NCI-H2029 (cell line): Measurements from ENCODE around the gene PSMA2.
A peak's percentile ranks its signal among the peaks of the same experiment; 100 is the strongest.

Experiments
- DNase-seq: peaks from one replicate; lab custom pipeline; 2025; lab: John Stamatoyannopoulos, UW

The PSMA2 gene

DNA sequence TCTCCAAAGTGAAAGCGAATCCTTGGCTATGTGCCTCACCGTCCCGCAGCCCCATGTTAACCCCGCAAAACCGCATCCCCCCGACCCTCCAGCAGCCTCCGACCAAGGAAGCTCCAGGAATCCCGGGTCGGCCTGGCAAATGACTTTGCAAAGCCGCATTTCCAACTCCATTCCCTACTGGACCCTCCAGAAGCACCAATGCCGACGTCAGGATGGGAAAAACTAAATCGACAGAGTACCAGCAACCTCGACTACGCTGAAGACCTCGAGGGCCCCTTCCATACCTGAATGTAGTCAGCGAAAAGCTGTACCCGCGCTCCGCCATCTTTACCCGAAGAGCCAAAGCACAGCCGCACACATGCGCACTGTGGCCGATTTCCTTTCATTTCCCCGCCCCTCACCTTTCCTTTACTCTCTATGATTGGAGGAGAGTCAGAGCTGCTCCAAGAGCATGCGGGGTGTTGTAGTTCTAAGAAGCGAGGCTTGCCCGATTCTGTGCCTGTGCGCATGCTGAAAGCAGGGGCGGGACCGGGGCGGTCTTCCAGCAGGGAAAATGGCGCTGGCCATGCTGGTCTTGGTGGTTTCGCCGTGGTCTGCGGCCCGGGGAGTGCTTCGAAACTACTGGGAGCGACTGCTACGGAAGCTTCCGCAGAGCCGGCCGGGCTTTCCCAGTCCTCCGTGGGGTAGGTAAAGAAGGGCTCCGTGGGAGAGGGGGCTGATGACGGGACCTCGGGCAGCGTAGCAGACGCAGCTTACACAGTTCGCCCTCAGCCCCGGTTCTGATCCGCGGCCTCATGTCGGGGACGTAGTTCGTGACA, at the start of gene PSMA2, which contains the start of gene MRPL32:
TSS of gene PSMA2 (minus strand) at position 341 of the 818 bp plus-strand sequence. CDS start at position 325, 16 bp downstream.
TSS of gene MRPL32 (plus strand) at position 543 of the 818 bp plus-strand sequence. CDS start at position 554, 11 bp downstream.
- DNase-seq: peak; percentile 98

DNA sequence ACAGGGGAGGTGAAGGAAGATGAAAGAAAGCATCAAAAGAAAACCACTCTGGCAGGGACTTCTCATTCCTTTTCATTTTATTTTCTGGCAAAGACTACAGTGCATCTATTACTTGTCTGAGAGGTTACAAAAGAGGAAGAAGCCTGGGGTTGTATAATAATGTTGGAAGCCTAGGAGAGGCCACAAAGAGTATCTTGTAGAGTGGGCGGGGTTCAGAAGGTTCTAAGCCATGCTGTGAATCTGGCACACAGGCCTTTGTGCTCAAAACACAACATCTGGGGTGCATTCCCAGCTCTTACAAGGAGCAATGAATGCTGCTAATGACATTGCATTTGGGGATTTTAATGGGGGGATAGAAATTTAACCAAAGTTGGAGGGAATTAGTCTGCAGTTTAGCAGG, 49.6 kb upstream of the PSMA2 start:
- no peak for DNase-seq

DNA sequence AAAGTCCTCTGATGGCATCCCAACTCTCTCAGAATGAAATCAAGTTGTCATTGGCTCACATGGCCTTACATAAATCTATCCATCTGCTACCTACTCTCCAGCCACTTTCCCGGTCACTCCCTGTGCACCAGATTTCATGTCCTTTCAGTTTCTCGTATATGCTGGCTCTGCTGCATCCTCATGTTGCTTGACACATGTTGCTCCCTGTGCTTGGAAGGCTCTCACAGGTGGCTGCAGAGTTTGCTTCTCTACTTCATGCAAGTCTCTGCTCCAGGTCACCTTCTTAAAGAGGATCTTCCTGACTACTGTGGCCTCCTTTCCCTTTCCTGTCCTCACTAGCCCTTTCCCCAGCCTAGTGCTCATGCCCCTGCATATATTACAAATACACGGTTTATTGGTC, 48.5 kb upstream of the PSMA2 start:
- DNase-seq: no peak

DNA sequence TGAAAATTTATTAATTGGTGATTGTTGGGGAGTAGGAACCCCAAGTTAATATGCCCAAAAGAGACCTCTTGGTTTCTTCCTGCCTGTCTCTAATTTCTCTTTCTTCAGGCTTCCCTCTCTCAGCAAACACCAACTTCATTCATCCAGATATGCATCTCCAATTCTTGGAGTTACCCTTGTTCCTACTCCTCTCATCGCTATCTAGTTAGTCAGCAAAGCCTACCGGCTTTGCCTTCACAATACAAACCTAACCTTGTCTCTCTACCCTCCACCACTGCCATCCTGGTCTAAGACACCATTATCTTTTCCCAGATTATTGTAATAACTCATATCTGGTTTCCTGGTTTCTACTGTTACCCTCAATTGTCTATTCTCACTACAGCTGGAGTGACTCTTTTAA, 48.1 kb upstream of the PSMA2 start:
- DNase-seq: no peak

DNA sequence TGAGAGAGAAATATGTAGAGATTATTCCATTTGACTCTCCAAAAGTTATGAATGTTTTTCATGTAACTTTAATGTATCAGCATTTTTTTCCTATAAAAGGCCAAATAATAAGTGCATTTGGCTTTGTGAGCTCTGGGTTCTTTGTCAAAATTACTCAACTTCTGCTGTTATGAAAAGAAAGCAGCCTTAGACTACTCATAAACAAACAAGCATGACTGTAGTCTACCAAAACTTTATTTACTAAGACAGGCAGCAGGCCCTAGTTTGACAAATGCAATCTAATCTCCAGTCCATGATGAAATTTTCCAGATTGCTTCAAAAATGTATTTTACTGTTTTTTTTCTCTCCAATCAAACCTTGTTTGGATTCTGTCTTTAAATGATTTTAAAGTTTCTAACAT, 46.5 kb upstream of the PSMA2 start:
- no peak for DNase-seq

DNA sequence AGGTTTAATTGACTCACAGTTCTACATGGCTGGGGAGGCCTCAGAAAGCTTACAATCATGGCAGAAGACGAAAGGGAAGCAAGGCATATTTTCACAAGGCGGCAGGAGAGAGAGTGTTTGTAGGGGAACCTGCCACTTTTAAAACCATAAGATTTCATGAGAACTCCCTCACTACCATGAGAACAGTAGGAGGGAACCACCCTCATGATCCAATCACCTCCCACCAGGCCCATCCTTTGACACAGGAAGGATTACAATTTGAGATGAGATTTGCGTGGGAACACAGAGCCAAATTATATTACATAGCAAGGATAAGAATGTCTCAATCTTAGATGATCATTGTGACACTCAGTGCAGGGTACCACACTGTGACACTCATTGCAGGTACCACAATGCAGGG, 44.4 kb upstream of the PSMA2 start:
- DNase-seq: no peak

DNA sequence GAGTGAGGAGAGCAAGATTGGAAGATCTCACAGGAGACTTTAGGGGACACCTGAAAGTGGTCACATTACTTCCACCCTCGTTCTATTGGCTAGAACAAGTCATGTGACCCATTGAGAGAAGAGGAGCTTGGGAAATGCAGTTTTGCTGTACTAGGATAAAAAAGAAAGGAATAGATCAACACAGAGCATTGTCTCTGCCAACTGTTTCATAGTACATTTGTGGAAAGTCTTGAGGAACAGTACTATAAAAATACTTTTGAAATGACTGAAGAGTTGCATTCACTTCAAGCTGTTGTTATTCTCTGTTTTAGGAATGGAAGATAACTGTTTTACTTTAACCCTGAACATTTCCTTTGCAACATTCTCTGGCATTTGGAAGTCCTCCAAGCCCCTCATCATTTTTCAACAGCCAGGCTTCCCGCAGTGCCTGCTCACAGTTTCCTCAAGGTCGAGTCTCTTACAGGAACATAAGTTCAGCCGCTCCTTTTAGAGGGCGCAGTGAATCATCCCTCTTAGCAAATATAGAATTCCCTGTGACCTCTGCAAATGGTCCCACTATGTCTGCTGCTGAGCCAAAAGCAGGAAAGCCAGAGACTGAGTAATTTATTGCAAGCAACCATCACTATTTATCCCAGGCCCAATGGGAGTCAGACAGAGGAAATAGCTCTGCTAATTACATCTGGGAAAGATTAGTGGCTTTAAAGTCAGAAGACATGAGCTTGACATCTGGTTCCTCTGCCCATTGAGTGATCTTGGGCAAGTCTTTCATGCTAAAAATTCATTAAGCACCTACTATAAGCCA, 40.9 kb upstream of the PSMA2 start:
- DNase-seq: no peak

DNA sequence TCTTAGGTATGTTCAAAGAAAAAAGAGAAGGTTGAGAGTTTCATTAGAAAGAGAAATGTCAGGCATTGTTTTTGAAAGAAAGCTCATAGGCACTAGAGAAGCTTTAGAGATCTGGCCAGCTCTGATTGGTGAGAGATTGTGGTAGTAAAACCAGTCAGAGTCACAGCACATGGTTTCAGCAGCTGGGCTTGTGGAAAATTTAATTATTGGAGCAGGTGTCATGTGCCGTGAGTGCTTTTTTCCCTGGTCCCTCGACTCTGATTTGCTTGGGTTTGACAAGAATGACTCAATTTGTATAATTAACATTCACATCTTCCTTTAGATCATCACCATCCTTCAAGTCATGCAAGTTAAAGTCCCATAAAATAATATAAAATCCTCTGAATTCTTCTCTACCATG, 35.4 kb upstream of the PSMA2 start:
- DNase-seq: no peak

DNA sequence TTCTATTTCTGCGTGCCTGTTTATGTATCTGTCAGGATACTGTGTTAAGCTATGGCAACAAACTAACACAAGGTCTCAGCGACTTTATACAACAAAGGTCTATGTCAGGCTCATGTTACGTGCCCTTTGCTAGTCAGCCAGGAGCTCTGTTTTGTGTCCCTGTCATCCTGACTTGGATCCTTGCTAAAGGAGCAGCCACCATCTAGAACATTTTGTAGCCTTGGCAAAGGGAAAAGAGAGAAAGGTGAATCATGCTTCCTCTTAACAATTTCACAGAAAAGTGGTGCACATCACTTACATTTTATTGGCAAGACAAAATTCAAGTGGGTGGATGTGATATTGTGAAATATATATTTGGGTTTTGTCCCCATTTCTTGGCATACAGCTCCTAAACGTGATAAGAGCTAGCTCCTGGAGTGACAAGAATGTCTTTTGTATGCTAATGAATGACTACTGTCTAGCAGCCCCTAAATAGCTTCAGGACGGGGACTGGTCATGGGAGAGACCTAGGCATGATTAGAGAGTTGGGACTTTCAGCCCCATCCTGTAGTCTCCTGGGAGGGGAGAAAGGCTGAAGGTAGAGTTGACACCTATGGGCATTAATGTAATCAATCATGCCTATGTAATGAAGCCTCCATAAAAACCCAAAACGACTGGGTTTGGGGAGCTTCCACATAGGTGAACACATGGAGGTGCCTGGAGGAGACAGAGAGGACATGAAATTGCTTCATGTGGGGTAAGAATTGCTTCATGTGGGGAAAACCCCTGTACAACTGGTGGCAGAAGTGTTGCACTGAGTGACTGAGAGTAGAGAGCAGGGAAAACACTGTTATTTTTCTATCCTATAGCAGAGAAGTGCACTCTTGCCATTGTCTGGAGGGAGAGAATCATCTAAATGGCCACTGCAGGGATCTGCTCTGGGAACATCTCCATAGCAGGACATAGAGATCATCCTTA, 33.2 kb upstream of the PSMA2 start:
- DNase-seq: no peak

DNA sequence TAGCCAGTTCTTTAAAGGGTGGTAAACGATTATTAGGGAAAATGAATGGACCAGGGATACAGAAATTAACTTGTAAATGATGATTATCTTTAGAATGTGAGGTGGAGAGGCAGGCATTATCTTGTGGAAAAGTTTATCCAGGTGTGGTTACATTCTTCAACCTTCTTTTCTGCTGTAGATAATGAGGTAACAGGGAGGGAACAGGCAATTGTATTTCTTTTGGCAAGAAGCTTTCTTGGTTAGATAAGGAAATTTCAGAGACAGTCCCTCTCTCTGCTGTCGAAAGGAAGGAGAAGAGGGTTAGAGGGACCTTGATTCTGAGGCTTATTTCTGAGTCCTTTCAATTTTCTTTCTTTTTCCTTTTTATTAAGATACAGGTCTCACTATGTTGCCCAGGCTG, 32.3 kb upstream of the PSMA2 start:
- no peak for DNase-seq

DNA sequence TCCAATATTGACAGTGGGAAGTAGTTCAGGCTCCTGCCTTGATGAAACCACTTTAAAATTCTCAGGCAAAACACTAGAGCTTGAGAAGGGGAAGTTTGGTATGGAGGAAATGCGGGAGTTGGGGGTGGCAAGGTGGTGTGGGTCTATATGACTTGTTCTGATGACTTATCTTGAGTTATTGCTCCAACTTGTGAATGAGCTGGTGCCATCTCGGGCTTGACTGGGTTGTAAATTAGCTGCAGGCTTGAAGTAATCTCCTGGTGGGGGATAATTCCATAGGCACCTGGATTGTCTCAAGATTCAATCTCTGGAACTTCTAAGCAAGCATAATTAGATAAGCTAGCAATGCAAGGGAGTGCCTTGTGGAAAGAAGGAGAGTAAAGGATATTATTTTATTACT, 29.2 kb upstream of the PSMA2 start:
- no peak for DNase-seq

DNA sequence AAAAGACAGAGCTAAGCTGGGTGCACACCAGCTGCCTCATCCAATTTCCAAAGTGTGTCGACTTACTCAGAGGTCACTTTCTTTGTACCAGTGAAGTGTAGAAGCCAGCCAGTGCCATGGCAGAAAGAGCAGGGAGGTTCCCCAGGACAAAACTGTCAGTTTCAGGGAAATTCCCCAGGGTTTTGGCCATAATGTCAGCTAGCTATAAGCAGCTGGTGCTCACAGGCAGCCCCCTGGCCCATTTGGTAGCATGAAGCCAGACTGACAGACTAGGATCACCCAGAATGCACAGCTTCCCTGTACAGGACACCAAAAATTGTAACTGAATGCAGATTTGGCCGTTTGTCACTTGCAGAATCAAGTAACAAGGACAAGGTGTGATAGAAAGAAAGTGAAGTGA, 28.8 kb upstream of the PSMA2 start:
- DNase-seq: no peak

DNA sequence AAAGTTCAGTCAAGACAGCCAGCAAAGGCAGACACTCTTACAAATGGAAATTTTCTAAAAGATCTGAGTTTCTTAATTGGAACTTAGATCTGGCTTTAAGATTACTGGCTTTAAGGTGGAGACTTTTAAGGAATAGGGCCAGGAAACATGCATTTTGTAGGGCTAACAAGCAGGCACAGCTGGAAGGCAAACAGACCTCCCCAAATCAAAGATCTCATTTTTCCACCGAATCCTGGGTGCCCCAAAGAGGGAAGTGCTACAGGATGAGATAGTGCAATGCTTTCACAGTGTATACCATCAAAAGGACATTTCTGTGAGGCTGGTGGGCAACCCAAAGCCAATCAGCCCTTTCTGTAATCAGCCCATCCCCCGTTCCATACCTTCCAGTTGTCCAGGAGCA, 27.6 kb upstream of the PSMA2 start:
- no peak for DNase-seq

DNA sequence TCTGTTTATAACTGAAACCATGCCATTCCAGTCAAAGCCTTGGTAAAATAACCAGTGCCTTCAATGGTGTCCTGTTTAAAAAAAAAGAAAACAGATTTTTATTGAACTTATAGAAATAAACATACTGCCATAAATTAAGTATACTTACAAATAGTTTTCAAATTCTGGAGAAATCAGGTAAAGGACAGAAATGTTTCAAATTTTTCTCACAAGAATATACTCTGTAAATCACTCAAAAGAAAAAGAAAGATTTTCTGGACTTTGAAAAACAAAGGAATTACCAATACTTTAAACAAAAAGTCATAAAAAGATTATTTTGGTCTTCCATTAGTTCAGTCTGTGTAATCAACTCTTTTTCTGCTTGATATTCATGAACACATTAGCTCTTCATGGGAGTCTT, 24.1 kb upstream of the PSMA2 start:
- no peak for DNase-seq

DNA sequence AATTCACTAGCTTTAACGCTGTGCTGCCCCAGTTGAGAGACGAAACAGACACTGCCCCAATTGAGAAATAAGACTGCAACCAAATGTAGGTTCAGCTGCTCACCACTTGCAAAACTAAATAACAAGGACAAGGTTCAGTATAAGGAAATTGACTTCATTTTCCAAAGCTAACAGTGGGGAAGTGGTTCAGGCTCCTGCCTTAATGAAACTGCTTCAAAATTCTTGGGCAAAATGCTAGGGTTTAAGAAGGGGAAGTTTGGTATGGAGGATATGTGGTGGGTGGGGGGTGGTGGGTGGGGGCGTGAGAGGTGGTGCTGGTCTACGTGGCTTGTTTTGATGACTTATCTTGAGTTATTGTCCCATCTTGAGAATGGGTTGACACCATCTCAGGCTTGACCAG, 22.0 kb upstream of the PSMA2 start:
- DNase-seq: no peak

DNA sequence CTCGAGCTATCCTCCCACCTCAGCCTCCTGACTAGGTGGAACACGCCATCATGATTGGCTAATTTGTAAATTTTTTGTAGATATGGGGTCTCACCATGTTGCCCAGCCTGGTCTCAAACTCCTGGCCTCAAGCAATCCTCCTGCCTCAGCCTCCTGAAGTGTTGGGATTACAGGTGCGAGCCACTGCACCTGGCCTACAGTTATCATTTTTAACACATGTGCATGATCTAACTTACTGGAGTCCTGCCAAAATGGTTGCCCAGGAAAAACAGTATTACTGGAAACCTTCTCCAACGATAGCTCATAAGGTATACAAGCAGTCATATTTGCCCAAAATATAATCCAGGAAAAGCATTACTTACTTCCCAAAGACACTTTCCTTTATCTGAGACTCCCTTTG, 20.4 kb upstream of the PSMA2 start:
- DNase-seq: no peak

DNA sequence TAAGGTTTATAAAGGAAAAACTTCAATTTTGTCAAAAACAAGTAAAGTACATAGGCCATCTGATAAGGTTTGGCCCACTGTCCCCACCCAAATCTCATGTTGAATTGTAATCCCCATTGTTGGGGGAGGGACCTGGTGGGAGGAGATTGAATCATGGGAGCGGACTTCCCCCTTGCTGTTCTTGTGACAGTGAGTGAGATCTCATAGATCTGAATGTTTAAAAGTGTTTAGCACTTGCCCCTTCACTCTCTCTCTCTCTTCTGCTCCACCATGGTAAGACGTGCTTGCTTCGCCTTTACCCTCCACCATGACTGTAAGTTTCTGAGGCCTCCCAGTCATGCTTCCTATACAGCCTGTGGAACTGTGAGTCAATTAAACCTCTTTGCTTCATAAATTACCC, 18.4 kb upstream of the PSMA2 start:
- no peak for DNase-seq

DNA sequence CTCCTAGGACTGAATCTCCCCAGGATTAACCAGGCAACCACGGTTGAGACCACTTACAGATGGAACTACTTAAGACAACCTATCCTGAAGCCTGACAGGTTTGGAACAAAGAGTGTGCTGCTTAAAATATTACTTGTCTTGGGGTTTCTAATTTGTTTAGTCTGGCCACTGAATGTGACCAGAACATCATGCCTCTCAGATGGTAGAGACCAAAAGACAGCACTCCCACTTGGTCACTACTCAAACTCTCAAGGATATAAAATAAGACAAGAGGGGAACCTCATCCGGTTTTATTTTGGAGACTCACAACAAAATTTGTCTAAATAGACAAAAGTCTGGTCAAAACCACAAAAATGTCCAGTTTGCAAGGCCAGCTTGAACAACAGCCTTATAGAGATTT, 15.5 kb upstream of the PSMA2 start:
- DNase-seq: no peak

DNA sequence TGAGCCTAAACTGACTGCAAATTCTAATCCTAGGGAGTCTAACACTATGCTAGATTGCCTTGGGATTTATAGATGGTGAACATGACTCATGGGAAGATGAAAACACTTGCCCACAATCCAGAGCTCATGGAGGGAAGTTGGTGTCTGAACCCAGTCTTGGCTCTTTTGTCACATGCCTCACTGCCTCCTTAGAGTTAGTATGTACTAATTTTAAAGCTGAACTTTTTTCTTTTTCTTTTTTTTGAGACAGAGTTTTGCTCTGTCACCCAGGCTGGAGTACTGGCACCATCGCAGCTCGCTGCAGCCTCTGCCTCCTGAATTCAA, 14.6 kb upstream of the PSMA2 start:
- no peak for DNase-seq

DNA sequence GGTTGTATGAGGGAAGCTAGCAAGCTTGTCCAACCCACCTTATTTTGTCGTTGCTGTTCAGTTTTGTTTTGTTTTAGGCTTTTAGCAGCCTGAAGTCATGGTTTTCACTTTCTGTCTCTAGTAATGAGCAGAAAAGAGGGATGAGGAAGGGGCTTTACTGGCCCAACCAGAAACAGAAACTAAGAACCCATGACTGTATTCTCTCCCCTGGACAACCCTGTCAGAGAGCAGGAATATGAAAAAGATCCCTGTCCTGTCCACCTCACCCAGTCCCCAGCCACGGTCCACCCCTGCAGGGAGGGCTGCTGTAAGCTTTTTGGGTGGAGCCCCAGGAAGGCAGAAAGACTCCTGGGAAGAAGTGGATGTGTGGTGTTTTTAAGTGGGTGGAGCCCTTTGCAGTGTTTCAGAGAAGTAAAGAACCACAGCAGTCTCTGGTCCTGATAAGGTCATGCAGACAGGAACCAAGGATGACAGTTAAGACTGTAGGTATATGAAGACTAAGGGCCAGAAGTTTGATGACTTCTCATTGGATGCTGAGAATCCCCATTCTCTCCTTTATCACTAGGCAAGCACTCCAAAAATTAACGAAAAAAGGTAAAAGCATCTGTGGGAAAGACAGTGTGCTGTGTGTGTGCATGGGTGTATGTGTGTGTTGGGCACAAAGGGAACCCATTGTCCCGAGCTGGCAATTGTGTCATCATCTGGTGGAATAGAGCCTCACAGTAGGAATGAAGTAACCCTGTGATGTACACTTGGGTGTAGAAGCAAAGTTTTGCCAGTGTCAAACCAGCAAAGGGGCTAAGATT, 14.1 kb upstream of the PSMA2 start:
- no peak for DNase-seq
